ENCODE results near the gene CNTNAP5. TPM values are rescaled to one million over a fixed set of nuclear protein-coding genes. Genes with fewer than 3 reads are reported as not detected.
A peak's percentile ranks its signal among the peaks of the same experiment; 100 is the strongest.

The CNTNAP5 gene
- total and polyA plus RNA-seq, 2 experiments from 2014 or later: 0.28 TPM; not detected in 1

GRCh38 chr2:124319577-124319976, 294.5 kb downstream of the CNTNAP5 start:
- Histone ChIP-seq H3K4me3 (no peak overlapping the region), H3K4me2 (no peak overlapping the region), H3K27me3 (no peaks in the 10 kb centered on the region), H3K79me2 (no peaks in the 10 kb centered on the region), H3K9me2 (replicated peaks; ENCODE audit: insufficient read depth) (no peaks in the 10 kb centered on the region), H3K4me1 (ENCODE audit: insufficient read depth) (no peaks in the 10 kb centered on the region), H2AFZ (no peak overlapping the region), H3K9me3 (ENCODE audit: low read depth) (no peaks in the 10 kb centered on the region), H4K20me1 (ENCODE audit: insufficient read depth, poor library complexity, severe bottlenecking) (no peaks in the 10 kb centered on the region), H3K36me3 (replicated peaks; ENCODE audit: insufficient read depth, low read depth) (no peaks in the 10 kb centered on the region), H3K27ac (no peak overlapping the region)
- 82% methylated on average over 3 of the region's 3 CpGs for WGBS (ENCODE audit: low lambda C conversion rate, missing lambda C conversion rate)
- no peak for DNase-seq (ENCODE audit: low spot score)
- no peak for TF ChIP-seq EZH2phosphoT487 (IDR thresholded peaks at IDR 0.05; ENCODE audit: low read depth, severe bottlenecking, unreplicated experiment)
- no peak for TF ChIP-seq CTCF (IDR thresholded peaks at IDR 0.05; ENCODE audit: poor library complexity)
- TF ChIP-seq EZH2 (IDR thresholded peaks at IDR 0.05; ENCODE audit: borderline replicate concordance): no peak

- H3K4me3 ChIP-seq: no peak overlapping the region
- 77% methylated on average over 5 of the region's 5 CpGs for WGBS (ENCODE audit: low lambda C conversion rate, missing lambda C conversion rate)
- no peak for DNase-seq (ENCODE audit: low spot score)
- no peaks in the 10 kb centered on the region for H3K36me3 ChIP-seq (replicated peaks; ENCODE audit: insufficient read depth, low read depth)
- H3K27me3 ChIP-seq: no peaks in the 10 kb centered on the region
- H3K4me2 ChIP-seq: no peak overlapping the region
- no peak for TF ChIP-seq EZH2phosphoT487 (IDR thresholded peaks at IDR 0.05; ENCODE audit: low read depth, severe bottlenecking, unreplicated experiment)
- H3K4me1 ChIP-seq (ENCODE audit: insufficient read depth): no peaks in the 10 kb centered on the region
- H3K27ac ChIP-seq: no peak overlapping the region
- H2AFZ ChIP-seq: no peak overlapping the region
- H3K79me2 ChIP-seq: no peaks in the 10 kb centered on the region
- no peaks in the 10 kb centered on the region for H3K9me3 ChIP-seq (ENCODE audit: low read depth)
- H3K9me2 ChIP-seq (replicated peaks; ENCODE audit: insufficient read depth): no peaks in the 10 kb centered on the region
- H4K20me1 ChIP-seq (ENCODE audit: insufficient read depth, poor library complexity, severe bottlenecking): no peaks in the 10 kb centered on the region
Observed at GRCh38 chr2:124320051-124320688, 295.1 kb downstream of the CNTNAP5 start.

GRCh38 chr2:124323321-124323720, 298.2 kb downstream of the CNTNAP5 start:
- peak; percentile 56 for DNase-seq (ENCODE audit: low spot score)
- H3K27me3 ChIP-seq: no peaks in the 10 kb centered on the region
- WGBS (ENCODE audit: low lambda C conversion rate, missing lambda C conversion rate): 85% methylated on average over 2 of the region's 2 CpGs
- H3K27ac ChIP-seq: no peak overlapping the region
- H3K9me3 ChIP-seq (ENCODE audit: low read depth): no peaks in the 10 kb centered on the region
- no peak overlapping the region for H3K4me3 ChIP-seq
- H3K9me2 ChIP-seq (replicated peaks; ENCODE audit: insufficient read depth): no peaks in the 10 kb centered on the region
- H2AFZ ChIP-seq: no peak overlapping the region
- no peaks in the 10 kb centered on the region for H4K20me1 ChIP-seq (ENCODE audit: insufficient read depth, poor library complexity, severe bottlenecking)
- H3K4me2 ChIP-seq: no peak overlapping the region
- no peaks in the 10 kb centered on the region for H3K79me2 ChIP-seq
- no peaks in the 10 kb centered on the region for H3K36me3 ChIP-seq (replicated peaks; ENCODE audit: insufficient read depth, low read depth)
- H3K4me1 ChIP-seq (ENCODE audit: insufficient read depth): no peaks in the 10 kb centered on the region
- TF ChIP-seq CTCF (IDR thresholded peaks at IDR 0.05; ENCODE audit: poor library complexity) (no peak), EZH2 (IDR thresholded peaks at IDR 0.05; ENCODE audit: borderline replicate concordance) (no peak), EZH2phosphoT487 (IDR thresholded peaks at IDR 0.05; ENCODE audit: low read depth, severe bottlenecking, unreplicated experiment) (no peak)

GRCh38 chr2:124325667-124326440, 300.8 kb downstream of the CNTNAP5 start:
- WGBS (ENCODE audit: low lambda C conversion rate, missing lambda C conversion rate): 50% methylated on average over 3 of the region's 3 CpGs
- H3K36me3 ChIP-seq (replicated peaks; ENCODE audit: insufficient read depth, low read depth): no peaks in the 10 kb centered on the region
- no peaks in the 10 kb centered on the region for H3K27me3 ChIP-seq
- no peaks in the 10 kb centered on the region for H3K9me2 ChIP-seq (replicated peaks; ENCODE audit: insufficient read depth)
- no peak overlapping the region for H3K4me2 ChIP-seq
- no peaks in the 10 kb centered on the region for H3K9me3 ChIP-seq (ENCODE audit: low read depth)
- TF ChIP-seq EZH2phosphoT487 (IDR thresholded peaks at IDR 0.05; ENCODE audit: low read depth, severe bottlenecking, unreplicated experiment) (no peak), CTCF (IDR thresholded peaks at IDR 0.05; ENCODE audit: poor library complexity) (peak; percentile 35)
- no peaks in the 10 kb centered on the region for H3K79me2 ChIP-seq
- no peak overlapping the region for H2AFZ ChIP-seq
- H3K4me1 ChIP-seq (ENCODE audit: insufficient read depth): no peaks in the 10 kb centered on the region
- no peak overlapping the region for H3K4me3 ChIP-seq
- H3K27ac ChIP-seq: no peak overlapping the region
- DNase-seq (ENCODE audit: low spot score): peak; percentile 6
- H4K20me1 ChIP-seq (ENCODE audit: insufficient read depth, poor library complexity, severe bottlenecking): no peaks in the 10 kb centered on the region
